NCI-H2029 treated with DMSO at 0.1 percent for 48 hours (cell line): ENCODE data around the gene SLC36A3.

Experiments
- DNase-seq: peaks from one replicate; lab custom pipeline; 2025; lab: John Stamatoyannopoulos, UW

SLC36A3 gene

DNA sequence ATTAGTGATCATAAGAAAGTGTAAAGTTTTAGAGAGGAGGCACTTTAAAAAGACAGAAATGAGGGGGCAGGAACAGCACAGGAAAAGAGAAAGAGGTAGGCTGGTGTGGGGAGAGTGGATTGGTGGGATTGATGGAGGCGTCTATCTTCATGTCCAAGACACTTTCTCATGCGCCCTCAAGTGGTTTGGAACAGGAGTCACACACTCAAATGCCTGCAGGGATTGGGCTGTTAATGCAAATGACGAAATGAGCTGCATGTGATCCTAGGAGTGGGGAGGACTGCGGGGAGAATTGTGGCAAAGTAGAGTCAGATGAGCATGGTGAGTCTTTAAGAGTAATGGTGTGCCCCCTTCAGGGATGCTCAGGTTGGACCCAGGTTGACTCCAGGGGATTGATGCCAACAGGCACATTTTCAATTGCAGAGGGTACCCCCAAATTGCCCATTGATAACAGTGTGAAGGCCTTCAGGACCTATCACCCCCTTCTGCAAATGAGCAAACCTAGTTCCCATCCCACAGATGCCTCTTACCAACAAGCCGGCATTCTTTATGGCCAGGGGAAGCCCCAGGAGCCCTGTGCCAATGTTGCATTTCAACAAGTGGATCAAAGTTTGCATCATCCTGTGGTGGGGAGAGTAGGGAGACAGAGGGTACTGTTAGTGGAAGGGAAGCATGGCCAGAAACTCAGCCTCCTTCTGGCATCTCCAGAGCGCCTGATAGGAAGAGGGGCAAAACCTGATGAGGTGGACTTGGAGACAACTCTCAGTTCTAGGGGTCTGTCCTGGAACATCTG, 5.3 kb downstream of the SLC36A3 start:
- no peak for DNase-seq

DNA sequence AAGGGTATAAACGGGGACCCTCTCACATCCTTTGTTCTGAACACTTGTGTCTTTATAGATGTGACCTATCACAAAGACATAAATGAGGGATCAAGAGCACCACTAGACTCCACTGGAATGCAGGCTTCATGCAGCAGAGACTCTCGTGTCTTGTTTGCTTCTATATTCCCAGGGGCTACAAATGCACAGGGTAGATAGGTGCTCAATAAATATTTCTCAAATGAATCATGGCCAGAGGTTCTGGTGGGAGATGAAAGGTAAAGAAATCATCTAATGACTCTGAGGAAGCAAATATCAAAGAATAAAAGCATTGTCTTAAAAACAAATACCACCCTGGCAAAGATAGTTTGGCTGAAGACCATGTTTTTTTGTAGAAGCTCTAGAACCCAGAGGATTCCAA, 6.6 kb downstream of the SLC36A3 start:
- DNase-seq = no peak

DNA sequence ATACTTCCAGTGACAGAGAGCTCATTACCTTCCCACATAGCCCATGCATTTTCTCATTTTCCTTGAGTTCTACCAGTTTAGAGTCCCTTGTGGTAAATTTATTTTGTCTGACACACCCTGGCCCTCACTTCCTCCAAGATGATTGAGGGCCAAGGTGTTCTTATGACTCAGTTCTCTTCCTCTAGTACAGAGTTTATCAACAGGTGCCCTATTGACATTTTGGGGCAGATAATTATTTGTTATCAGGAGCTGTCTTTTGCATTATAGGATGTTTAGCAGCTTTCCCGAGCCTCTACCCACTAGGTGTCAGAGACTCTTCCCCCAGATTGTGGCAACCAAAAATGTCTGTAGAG, 7.1 kb downstream of the SLC36A3 start:
- no peak for DNase-seq

DNA sequence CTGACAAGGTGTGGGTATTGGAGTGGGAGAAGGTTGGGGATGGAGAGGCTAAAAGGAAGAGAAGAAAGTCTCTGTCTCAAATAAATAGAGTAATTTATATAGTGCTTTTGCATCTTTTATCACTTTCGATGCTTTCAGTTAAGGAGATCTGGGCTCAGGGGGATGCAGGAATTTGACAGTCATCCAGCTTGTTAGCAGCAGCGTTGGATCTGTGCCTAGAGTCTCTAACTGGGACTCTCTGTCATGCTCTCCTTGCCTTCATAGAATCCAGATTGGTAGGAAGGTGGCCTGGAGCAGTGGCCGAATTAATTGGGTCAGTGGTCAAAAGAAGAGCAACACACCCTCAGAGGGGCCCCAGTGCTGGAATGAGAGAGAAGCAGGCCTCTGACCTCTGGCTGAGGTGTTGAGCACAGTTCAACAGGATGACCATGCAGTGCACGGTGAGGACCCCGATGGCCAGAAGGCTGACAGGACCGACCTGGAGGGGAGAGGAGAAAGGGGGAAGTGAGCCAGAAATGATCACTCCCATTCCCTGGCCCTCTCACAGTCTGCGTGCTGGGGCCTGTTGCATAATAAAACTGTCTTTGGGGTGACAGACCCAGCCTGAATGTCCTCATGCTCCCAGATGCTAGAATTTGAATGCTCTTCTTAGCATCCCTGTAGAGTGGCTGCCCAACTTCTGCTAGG, 7.6 kb downstream of the SLC36A3 start:
- no peak for DNase-seq

DNA sequence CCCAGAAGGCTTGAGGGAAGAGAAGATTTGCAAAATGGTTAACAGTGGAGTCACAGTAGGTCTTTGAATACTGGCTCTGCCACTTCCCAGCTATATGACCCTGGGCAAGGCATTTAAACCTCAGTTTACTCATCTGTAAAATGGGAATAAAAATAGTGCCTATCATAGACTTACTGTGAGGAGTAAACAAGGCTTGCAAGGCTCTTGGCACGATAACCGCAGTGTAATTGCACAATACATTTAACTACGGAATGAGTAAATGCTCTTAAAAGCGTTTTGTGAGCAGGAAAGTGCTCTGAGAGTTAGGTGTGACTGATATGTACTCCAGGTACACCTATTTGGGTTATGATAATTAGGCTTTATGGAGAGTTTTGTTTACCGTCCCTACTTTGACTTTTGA, 8.4 kb downstream of the SLC36A3 start:
- DNase-seq = no peak

DNA sequence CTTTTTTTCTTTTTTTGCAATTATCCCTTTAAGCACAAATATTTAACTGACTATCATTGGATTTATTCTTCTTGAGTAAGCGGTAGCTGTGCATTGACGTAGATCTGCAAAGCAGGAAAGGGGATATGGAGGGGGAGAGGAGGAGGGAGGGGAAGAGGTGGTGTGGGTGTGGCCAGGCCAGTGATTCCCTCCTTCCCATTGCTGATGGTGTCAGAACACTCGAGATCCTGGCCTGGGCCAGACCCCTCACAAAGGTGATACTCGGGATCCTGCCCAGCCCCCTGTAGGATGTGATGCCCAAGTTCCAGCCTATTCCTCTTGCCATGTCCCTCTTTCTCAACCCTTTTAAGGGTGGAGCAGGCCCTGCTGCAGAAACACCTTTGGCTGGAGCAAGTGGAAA, 9.9 kb downstream of the SLC36A3 start:
- DNase-seq = no peak

DNA sequence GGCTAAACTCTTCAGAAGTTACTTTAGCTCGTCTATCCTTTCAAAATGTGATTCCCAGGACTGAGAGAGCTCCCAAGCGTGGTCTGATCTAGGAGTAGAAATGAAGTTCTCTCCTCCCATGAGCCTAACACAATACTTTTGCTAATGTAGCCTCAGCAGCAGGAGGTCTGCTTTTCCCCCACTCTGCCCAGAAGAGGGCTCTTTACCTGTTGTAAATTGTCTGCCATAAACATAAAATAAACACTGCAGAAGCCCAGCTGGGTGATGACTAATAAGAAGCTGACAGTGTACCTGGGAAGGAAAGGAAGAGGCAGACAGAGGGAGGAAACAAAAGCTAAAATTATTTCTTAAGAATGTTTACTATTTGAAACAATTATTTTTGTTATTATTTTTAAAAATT, 15.4 kb downstream of the SLC36A3 start:
- DNase-seq = peak; percentile 44

DNA sequence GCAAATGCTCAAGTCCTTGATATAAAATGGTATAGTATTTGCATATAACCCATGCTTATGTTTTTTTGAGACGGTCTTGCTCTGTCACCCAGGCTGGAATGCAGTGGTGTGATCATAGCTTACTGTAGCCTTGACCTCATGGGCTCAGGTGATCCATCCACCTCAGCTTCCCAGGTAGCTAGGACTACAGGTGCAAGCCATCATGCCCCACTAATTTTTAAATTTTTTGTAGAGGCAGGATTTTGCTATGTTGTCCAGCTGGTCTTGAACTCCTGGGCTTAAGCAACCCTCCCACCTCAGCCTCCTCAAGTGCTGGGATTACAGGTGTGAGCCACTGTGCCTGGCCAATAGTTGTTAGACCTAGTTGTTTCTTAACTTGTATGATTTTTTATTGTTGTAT, 17.3 kb downstream of the SLC36A3 start:
- no peak for DNase-seq

DNA sequence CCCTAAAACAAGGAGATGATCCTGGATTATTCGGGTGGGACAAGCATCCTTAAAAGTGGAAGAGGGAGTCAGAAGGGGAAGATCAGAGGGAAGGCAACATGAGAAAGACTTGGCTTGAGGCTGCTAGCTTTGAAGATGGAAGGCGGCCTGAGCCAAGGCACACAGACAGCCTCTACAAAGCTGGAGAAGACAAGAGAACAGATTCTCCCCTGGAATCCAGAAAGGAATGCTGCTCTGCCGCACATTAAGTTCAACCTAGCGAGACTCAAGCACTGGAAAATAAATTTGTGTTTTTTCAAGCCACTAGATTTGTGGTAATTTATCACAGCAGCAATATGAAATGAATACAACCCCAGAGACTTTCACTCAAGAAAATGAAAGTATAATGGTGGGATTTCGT, 17.9 kb downstream of the SLC36A3 start:
- no peak for DNase-seq

DNA sequence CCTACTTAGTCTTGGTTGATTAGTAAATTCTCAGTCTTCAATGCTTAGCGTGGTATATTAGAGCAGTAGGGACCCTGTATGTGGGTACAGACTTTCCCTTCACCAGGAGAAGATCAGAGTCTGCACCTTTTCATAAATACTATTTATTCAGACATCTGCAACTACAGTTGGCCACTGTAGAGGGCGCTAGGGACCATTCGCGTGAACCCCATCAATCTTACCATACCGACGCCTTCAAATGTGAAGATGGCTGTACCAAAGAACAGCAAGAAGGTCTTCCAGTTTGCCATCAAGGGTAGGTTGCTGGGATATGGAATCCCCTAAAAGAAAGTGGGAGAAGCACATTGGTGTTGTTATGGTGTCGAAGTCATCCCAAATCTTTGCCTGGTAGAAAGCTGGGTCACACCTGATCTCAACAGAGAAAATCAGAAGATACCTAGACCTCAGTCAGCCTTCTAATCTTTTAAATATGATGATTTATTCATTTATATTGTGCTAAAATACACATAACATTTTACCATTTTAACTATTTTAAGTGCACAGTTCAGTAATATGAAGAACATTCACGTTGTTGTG, 19.1 kb downstream of the SLC36A3 start:
- DNase-seq = no peak

DNA sequence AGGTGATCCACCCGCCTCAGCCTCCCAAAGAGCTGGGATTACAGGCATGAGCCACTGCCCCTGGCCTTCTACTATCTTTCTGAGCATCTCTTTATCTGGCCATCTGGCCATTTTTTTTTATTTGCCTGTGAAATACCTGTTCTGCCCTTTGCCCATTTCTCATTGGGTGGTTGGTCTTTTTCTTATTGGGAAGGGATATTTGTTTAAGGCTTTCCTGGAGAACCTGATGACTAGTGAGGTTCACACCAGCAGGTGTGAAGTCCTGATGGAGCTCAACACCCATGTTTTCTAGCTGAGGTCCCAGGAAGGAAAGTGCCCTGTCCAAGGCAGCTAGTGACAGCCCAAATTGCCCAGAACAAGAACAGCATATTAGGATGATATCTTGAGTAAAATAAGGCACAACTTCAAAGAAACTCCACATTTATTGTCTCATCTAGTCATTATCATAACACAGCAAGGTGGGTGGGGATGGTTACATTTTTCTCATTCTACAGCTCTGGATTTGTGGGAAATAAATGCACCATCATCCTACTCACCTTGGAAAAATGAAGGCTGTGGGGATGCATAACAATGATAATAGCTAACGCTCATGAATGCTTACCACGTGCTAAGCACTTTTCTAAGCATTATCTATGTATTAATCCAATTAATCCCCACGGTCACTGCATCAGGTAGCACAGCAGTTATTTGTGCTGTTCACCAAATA, 20.3 kb downstream of the SLC36A3 start:
- DNase-seq = no peak

DNA sequence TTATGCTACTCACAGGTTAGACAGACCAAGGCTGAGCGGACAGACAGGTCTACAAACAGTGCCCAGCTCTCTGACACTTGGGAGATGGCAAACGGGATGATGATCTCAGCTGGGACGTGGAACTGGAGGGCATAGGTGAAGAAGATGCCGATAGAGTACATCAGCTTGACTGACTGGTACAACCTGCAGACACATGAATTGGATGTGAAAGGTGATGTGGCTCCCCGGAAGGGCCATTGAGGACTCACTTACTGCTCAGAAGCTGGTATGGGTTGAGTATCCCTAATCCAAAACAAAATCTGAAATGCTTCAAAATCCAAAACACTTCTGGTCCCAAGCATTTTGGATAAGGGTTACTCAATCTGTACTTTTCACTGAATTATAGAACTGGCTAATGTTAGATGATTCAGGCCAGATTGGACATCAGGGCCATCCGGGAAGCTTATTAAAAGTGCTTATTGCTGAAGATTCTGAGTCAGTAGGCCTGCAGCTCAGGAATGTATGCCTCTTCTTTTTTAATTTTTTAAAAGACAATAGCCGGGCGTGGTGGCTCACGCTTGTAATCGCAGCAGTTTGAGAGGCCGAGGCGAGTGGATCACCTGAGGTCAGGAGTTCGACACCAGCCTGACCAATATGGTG, 22.4 kb downstream of the SLC36A3 start:
- DNase-seq = no peak

DNA sequence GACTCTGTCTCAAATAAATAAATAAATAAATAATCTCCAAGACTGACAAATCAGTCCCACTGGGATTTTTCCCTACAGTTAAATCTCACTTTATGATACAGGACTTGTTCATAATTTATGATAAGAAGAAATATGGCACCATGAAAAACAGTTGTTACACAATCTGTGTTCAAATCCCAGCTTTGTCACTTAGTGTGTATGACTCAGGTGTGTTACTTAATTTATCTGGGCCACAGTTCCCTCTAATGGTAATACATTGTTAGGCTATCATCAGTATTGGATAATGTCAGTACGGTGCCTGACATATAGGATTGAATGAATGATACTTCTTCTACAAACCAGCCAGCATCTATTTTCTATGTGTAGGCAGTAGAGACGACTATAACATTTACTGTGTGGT, 23.1 kb downstream of the SLC36A3 start:
- no peak for DNase-seq

DNA sequence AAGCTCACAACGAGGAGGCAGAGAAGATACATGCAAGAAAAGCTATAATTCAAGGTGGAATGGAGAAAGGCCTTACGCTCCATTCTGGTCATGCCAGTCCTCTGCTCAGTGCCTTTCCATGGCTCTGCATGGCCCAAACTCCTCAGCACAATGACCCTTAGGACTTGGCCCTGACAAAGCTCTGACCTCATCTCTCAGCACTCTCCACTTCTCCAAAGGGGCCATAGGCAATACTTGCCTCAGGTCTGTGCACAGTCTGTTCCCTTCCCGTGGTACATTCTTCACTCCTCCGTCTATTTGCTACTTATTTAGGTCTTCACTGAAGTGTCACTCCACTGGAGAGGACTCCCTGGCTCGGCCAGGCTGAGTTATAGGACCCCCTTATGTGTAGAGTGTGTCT, 24.7 kb downstream of the SLC36A3 start:
- no peak for DNase-seq

DNA sequence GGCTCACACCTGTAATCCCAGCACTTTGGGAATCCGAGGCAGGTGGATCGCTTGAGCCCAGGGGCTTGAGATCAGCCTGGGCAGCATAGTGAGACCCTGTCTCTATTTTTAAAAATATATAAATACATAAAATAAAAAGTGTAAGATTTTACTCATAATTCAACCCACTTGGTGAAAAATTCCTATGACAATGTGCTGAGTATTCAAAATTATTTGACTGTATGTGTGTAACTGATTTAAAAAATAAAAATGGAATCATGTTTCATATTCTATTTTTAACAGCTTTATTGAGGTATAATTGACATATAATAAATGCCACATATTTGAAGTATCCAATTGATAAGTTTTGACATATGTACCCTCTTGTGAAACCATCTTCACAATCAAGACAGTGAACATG, 27.8 kb downstream of the SLC36A3 start:
- DNase-seq = no peak

DNA sequence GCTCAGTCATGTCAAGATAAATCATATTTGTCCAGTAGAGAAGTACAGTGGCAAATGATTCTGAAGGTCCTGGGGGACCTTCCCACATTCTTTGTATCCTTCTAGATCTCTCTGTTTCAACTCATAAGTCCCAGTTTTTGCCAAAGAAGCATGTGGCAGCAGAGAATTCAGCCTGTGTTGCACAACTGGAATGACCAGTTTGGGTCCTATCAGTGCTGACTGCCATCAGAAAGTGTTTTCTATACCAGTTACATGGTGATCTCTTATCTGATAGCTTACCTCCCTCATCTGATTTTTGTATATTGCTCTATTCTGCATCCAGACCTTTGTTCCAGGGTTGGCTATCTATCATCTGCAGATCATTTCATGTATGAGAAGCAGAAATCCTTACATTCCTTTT, 28.9 kb downstream of the SLC36A3 start:
- no peak for DNase-seq

DNA sequence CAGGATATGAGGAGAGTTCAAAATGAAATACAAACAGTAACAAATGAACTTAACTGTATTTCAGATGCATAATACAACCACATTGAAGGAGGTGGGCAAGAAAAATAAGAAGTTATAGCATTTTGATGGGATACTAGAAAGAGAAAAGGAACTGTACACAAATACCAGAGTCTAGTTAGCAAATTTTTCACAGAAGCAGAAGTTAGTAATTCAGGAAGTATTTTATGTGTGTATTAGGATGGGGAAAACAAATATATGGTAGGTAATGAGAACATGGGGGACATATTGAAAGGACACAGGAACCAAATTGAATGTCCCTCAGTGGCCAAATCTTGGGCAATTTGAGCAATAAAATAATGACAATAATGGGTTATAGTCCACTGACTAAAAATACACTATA, 32.2 kb downstream of the SLC36A3 start:
- DNase-seq = no peak

DNA sequence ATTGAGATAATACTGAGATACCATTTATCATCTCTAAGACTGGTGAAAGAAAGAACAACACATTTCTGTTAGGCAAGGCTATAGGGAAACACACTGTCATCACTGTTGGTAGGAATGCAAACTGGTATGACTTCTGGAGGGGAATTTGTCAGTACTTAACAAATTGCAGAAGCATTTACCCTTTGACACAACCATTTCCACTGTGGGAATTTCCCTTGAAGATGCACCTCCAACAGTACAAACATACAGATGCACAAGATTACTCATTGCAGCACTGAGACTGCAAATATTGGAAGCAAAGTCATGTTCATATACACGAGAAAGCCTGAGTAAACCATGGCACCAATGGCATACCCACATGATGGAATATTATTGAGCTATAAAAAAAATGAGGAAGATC, 33.0 kb downstream of the SLC36A3 start:
- DNase-seq = no peak

DNA sequence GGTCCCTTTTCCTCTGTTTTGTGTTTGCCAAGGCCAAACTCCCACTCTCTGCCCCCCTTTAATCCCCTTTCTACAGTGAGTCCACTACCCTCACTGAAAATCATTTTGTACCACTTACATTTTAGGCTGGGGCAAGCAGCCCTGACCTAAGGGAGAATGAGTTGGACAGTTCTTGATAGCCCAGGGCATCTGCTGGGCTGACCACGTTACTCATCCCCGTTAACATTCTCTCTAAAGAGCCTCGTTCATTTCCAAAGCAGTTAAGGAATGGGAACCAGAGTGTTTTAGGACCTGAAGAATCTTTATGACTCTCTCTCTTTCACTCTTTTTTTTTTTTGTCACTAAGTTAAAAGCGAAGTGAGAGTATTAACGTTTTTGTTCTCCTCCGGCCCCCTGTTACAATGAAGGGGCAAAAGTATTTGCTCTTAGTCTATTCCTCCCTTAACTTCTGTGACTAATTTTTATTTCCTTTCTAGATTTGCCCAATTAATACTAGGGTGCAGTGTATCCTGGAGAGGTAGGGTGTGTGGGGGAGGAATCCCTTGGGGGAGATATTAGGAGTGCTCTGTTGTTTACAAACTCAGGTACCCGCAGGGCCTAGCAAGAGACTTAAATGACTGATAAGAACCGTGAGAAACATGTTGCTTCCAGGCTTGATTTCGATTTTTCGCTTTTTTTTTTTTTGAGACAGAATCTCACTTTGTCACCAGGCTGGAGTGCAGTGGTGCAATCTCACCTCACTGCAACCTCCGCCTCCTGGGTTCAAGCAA, 35.9 kb downstream of the SLC36A3 start:
- no peak for DNase-seq

DNA sequence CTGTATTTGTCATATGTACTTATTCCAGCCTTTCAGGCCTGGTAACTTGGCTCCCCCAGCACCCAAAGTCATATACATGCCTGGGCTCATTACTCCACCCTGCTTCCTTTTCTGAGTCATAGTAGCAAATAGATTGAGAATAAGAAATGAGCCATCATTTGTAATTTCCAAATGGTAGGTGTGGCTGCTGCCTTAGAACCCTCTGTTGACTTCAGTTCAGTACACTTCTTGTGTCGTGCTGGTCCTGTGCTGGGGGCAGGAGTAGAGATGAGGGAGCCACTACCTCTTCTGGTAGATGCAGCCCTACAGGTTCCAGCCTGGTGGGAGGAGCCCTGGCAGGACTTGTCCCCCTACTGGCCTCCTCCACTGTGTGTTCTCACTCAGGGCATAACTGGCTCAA, 39.5 kb downstream of the SLC36A3 start:
- no peak for DNase-seq

DNA sequence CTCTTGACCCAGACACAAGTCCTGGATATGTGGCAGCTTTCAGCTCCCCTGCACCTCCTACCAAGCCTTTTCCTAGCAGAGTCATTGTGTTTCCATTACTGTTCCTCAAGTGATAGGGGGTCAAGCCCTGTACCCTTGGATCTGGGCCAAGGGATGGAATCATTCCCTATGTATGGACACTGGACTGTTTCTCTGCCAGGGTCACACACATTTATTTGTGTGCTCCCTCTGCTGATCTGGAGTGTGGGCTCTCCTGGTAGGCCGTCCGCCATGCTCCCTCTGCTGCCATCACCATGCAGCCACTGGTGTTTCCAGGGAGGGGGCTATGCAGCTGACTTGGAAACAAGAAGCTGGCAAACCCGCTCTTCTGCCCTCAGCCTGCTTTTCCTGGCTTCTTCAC, 41.0 kb downstream of the SLC36A3 start:
- DNase-seq = no peak

DNA sequence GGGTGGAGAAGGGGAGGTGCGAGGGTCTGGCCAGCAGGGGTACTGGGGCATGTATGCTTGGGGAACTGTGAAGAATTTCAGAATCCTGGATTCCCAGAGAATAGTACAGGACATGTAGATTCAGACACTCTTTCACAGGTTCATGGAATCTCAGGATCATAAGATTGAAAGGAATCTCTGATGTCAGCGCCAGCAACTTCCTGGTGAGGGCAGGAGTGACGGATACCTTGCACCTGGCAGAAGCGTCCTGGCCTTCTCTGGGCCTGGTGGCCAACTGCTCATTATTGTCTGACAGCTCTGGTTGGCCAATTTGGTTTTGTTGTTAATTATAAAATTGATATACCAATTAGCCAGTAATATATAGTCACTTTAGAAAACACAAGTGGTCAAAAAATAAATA, 43.6 kb downstream of the SLC36A3 start:
- DNase-seq = no peak
